Activated naive CD8-positive, alpha-beta T cell treated with anti-CD3 and anti-CD28 coated beads for 36 hours (primary cell): ENCODE results near the gene ZNF878. TPM values are rescaled to one million over a fixed set of nuclear protein-coding genes. Genes with fewer than 3 reads are reported as not detected.

Experiments used
- total RNA-seq, 2 experiments: library from RNA; stranded (reverse); gene quantifications; one replicate each; pipeline ENCODE4 v1.2.3, GENCODE V29; 2021

Gene ZNF878
- total RNA-seq, 2 experiments from 2014 or later, result 1.1 TPM

Other genes starting within 250 kb of the ZNF878 start
- 1 to 10 TPM; 6.3 to 8.3 TPM for gene ZNF440, start 238.7 kb downstream of the ZNF878 start, total RNA-seq
- 1 to 10 TPM; 6.0 to 6.4 TPM for gene ZNF439, start 204.2 kb downstream of the ZNF878 start, total RNA-seq
- 1 to 10 TPM; 2.8 to 3.8 TPM for gene ZNF69, start 165.2 kb downstream of the ZNF878 start, total RNA-seq
- 10 to 100 TPM; 10.2 to 11.3 TPM for gene ZNF700, start 127.9 kb downstream of the ZNF878 start, total RNA-seq
- under 1 TPM; 0.85 to 0.96 TPM for gene ZNF763, start 87.9 kb downstream of the ZNF878 start, total RNA-seq
- gene ZNF433, start 17.3 kb downstream of the ZNF878 start, total RNA-seq, result 1 to 10 TPM; 2.2 to 2.3 TPM
- 1 to 10 TPM; 4.0 to 4.8 TPM for gene ZNF844, start 11.8 kb upstream of the ZNF878 start, total RNA-seq
- gene ZNF20, start 87.4 kb upstream of the ZNF878 start, total RNA-seq, result 1 to 10 TPM in 1 of 2 experiments, under 1 TPM in 1; 0.74 to 2.6 TPM
- gene ZNF625, start 103.8 kb upstream of the ZNF878 start, total RNA-seq, result 1 to 10 TPM; 3.9 to 4.0 TPM
- 10 to 100 TPM; 11.6 to 12.9 TPM for gene ZNF136, start 110.1 kb upstream of the ZNF878 start, total RNA-seq
- gene ZNF44, start 241.9 kb upstream of the ZNF878 start, total RNA-seq, result 1 to 10 TPM; 5.6 to 6.6 TPM